NCI-H2029 (cell line): ENCODE results near the gene NUPR1.
A peak's percentile ranks its signal among the peaks of the same experiment; 100 is the strongest.
"Not testable (repeated sequence)": the region's sequence is repeated elsewhere in the genome, so short reads cannot be mapped to it uniquely, and the experiment has no call there.

Experiments used
- DNase-seq: peaks from one replicate; lab custom pipeline; 2025; lab: John Stamatoyannopoulos, UW

NUPR1 gene

GRCh38 chr16:28527100-28527785, 11.5 kb downstream of the NUPR1 start:
- DNase-seq: not testable (repeated sequence)

- DNase-seq: no peak
Measured at GRCh38 chr16:28526201-28527099, 12.3 kb downstream of the NUPR1 start.

GRCh38 chr16:28524681-28525171, 14.0 kb downstream of the NUPR1 start:
- no peak for DNase-seq

GRCh38 chr16:28522792-28523191, 16.0 kb downstream of the NUPR1 start:
- DNase-seq: no peak

- no peak for DNase-seq
Measured at GRCh38 chr16:28521436-28521835, 17.3 kb downstream of the NUPR1 start.

GRCh38 chr16:28520672-28521071, 18.1 kb downstream of the NUPR1 start:
- no peak for DNase-seq

GRCh38 chr16:28514246-28514645, 24.5 kb downstream of the NUPR1 start:
- no peak for DNase-seq

- no peak for DNase-seq
Measured at GRCh38 chr16:28513484-28514181, 25.1 kb downstream of the NUPR1 start.

GRCh38 chr16:28511801-28512789, 26.7 kb downstream of the NUPR1 start:
- DNase-seq: no peak

GRCh38 chr16:28511031-28511430, 27.7 kb downstream of the NUPR1 start:
- DNase-seq: no peak

GRCh38 chr16:28505489-28506137, 33.2 kb downstream of the NUPR1 start:
- DNase-seq: no peak

GRCh38 chr16:28504707-28505404, 33.9 kb downstream of the NUPR1 start:
- peak; percentile 20 for DNase-seq

- DNase-seq: no peak
Measured at GRCh38 chr16:28503470-28504259, 35.1 kb downstream of the NUPR1 start.

- DNase-seq: no peak
Measured at GRCh38 chr16:28502290-28502689, 36.5 kb downstream of the NUPR1 start.

- no peak for DNase-seq
Measured at GRCh38 chr16:28501258-28502232, 37.2 kb downstream of the NUPR1 start.

GRCh38 chr16:28500476-28501180, 38.1 kb downstream of the NUPR1 start:
- DNase-seq: not testable (repeated sequence)

GRCh38 chr16:28499854-28500253, 38.9 kb downstream of the NUPR1 start:
- no peak for DNase-seq
